ENCODE results near the gene ZNF516.

ZNF516 gene

GRCh38 chr18:76507830-76508385, 12.9 kb upstream of the ZNF516 start:
- DNase-seq = no peak

DNA sequence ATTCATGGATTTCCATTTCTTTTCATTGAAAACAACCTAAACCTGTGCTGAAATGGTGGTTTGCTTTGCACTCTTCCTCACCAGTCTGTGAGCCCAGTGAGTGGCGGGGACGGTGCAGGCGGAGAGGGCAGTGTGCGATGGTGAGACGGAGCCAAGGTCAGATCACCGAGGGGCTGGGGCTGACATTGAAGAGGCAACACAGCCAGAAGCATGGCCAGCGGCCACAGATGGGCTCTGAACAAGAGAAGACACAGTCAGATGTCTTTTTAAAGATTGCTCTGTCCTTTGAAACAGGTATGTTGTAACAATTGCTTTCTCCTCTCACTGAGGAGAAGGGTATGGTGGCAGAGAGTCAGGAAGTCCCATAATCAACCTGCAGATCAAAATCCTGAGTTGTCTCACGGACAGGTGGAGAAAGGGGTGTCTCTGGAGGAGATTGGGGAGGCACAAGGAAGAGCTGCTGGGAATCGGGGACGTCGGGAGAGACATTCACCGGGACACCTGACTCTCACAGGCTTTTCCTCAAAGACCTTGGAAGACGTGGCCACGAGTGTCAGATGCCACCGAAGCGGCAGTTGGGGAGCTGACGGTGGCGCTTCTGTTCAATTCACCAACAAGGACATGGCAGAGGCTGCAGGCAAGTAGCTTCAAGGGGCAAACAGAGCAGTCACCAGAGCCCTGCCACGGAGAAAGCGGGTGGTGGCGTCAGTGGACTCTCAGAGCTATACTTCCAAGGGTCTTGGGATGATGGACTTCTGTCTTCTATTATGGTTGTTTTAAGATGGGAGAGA, 12.1 kb upstream of the ZNF516 start:
- DNase-seq = no peak

DNA sequence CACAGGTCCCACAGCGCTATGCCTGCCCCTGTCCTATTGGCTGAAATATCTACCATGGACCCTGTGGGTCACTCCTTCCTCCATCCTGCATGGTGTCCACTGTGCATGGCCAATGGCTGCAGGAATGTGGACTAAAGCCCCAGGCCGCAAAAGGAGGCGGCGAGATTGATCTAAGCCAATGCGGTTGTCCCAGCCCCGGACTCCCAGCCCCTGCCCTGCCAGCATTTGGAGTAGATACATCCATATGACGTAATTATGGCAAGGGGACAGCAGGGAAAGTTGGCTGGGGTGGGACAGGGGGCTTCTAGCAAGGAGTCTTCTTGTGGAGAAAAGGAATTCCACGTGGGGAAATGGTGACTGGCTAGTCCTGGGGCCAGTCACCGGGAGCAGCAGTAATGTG, 11.4 kb upstream of the ZNF516 start:
- no peak for DNase-seq

- DNase-seq = no peak
Observed at GRCh38 chr18:76505614-76506013, 10.6 kb upstream of the ZNF516 start.

DNA sequence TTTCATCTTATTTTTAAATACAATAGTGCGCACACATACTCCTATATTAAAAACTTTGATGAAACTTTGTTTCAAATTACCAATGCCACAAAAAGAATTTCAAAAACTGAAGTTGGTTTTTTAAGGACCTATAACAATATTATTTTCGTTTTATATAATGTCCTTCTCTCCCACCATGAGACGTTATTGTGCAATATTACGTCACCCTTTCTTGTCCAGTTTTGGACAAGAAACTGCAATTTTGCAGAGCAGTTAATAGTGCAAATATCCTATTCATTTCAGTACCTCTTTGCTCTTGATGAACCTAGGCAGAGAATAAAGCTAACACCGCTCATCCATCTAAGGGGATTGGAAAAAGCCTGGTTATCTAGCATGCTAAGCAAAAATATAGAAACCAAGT, 9.7 kb upstream of the ZNF516 start:
- DNase-seq = no peak

- no peak for DNase-seq
Observed at GRCh38 chr18:76503649-76504386, 8.8 kb upstream of the ZNF516 start.

DNA sequence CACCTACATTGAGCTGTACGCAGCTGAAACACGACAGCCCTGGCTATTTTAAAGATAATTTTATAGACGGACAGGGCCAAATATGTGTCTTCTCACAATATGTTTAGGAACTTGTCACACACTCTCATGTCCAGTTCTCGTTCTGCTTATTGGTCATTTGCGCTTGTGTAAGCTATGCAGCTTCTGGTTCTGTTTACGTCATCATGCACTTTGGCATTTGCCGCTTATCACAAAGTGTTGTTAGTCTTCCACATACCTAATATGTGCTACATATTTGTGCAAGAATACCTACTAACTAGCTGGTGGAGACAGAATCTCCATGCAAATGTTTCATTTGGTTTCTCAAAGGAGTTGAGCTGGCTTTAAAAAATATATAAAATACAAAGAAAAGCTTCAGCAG, 7.5 kb upstream of the ZNF516 start:
- no peak for DNase-seq

- DNase-seq = no peak
Observed at GRCh38 chr18:76499637-76500340, 4.7 kb upstream of the ZNF516 start.

DNA sequence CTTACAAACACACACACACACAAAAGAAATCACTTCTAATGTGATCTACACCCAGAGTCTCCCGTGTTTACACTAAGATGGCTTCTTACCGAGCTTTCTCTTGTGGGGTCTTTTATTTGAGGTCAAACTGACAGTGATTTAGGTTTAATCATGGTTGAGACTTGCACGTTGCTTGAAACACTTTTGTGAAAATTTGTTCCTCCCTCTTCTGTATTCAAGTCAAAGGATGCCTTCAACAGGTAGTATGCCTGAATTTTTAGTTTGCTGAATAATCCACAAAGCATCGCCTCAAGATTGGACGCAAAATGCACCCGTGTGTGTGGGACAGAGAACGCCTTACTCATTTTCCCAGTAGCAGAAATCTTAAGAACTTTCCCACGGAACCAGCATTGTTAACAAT, 4.0 kb upstream of the ZNF516 start:
- no peak for DNase-seq

- no peak for DNase-seq
Observed at GRCh38 chr18:76498064-76498463, 3.0 kb upstream of the ZNF516 start.

GRCh38 chr18:76497021-76497420, 2.0 kb upstream of the ZNF516 start:
- DNase-seq = no peak

DNA sequence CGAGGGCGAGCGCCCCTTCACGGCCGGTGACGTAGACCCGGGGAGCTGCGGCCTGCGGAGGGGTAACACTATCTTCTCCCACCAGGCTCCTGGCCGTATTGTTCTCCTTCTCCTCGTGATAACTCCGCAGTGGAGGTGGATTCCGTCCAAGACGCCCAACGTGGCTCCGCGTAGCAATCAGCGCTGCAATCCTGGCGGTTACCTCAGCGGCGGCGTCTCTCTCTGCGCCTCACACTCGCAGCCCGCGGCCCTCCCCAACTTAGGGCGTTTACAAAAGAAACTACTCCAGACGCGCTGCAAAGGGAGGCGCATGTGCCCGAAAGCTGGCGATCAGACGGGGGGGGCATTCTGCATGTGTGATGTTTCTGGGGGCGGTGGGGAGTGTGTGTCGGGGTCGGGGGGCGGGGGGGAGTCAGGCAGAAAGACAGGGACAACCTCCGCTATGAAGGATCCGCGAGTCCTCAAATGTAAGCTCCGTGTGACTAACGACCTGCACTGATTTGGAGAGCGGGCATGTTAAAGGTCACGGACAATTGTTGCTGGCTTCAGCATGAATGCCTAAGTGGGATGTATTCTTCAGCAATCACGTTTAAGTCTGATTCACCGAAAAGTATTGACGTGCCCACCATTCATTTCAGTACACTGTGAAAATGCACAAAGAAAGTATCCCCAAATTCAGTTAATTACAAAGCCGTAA, 1.3 kb upstream of the ZNF516 start:
- DNase-seq = no peak

- DNase-seq = no peak
Observed at GRCh38 chr18:76495435-76496193, 572 bp upstream of the ZNF516 start.

- DNase-seq = no peak
Observed at GRCh38 chr18:76494231-76495005, 624 bp downstream of the ZNF516 start.

DNA sequence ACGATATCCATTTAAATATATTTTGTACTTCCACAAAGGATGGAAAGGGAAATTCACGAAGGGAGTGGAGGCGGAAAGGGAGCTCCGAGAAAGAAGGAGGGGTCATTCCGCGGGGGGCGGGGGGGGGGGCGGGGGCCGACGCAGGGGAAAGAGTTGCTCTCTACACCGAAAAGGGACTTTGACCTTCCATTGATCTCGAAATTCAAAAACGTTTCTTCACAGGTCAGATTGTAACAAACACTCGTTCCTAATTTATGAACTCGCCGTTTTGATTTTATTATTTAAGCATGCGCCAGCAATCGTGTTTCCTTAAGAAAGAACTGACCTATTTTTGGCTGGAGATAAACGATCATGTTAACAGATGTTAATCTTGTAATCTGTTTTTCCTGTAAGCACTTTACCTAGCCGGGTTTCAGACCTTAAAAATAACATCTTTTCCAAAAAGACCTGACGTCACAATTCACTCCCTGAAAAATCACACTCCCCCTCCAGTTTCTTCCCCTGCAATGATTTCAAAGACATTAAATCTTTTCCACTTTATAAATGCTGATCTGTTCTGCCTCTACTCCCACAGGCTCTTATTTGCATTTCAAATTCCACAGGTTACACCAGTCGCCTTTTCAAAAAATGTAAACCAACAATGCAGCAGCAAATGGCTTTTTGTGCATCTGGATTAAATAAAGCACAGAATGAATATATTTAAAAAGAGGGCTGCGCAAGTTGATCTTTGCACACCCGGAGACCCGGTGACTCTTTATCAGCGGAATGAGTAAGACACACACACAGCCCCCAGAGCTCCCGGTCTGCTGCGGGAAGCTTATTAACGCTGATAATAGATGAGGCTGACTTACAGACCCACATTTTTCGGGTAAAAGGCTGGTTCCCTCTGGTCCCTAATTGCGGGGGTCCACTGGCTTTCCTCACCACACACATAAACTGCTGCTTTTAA, 1.6 kb downstream of the ZNF516 start:
- no peak for DNase-seq

DNA sequence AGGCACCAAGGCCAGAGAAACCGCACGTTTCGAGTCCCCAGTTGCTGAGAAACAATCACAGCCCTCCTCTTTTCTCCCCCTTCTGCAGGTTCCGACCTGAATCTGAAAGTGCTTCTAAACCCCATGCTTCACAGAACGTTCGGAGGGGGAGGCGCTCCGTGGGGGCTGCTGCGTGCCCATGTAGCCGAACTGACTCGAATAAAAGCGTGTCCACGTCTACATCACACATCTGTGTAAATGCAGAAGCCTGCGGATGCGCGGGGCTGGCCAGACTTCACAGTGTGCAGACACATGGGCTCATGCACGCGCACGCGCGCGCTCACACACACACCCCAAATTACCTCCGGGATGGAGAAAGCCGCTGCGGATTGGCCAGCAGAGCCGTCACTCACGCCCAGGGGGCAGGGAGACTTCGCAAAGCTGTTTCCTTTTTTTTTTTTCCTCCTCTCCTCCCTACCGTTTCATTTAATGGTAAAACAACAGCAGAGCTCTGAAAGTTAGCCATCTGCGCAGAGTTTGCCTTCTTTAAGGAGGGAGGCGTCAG, 2.3 kb downstream of the ZNF516 start:
- DNase-seq = peak; percentile 80 to 94 (median 83)

DNA sequence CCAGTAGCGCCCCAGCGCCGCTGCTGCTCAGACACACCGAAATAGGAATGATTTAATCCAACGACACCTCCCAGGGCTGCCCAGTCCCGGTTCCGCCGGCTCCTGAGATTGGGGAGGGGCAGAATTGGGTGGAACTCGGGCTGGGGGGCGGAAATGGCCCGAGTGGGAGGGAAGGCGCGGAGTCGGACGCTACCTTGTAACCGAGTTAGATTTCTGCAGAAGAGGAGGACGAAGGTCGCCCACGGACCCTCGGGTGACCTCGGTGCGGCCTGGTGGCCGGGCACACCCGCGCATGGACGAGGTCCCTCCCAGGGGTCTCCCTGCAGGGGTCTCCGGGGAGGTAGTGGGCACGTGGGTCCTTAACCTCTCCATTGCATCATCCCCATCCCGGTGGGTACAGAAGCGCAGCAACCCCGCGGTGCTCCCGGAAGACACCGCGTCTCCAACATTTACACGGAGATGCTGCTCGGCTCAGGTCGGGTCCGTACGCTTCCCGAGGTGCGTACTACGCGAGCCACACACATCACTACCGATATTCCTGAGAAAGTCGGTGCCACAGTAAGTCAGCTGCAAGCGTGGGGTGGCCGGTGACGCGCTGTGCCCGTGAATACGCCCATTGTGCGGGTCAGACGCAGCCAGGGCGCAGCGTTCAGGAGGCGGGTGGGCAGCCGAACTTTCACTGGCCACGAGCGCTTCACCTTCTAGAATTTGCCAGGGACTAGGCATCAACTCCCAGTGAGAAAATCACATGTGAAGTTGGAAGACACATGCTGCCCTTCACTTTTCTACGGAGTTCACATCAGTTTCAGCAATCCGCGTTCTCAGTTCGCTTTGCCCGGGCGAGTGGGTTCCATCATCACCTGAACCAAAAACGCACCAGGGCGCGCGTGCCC, 3.0 kb downstream of the ZNF516 start:
- no peak for DNase-seq

DNA sequence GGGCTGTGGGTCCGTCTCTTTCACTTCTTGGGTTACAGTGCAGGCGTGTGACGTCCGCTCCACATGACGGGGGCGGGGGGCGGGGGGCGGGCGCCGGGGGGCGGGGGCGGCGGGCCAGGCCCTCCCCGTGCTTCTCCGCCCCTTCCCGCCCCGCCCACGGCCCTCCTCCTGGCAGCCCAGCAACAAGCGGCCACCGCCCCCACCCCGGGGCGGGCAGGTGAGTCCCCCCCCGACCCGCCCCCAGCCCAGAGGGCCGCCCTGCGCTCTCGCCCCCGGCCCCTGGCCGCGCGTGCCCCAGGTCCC, 3.6 kb downstream of the ZNF516 start:
- DNase-seq = peak in 2 of 4 experiments; percentile 37 to 39
